Esophagus squamous epithelium (tissue), 5 donors: ENCODE measurements around the gene TMEM37. TPM values are rescaled to one million over a fixed set of nuclear protein-coding genes. Genes with fewer than 3 reads are reported as not detected.

Source experiments
- DNase-seq: peaks from one replicate; lab custom pipeline; 2025; lab: John Stamatoyannopoulos, UW
- H3K27ac ChIP-seq, 4 donors: fragments of 200-600 bp; sonication (generic); one replicate each; pipeline ENCODE4 v1.5.1; 2016 to 2019; ENCODE audit warnings: mild to moderate bottlenecking in 1 of 4
- H3K27me3 ChIP-seq, 4 donors: fragments of 200-600 bp; sonication (generic); 1 replicate in 3 of 4; 2 replicates in 1 of 4; pipeline versions ENCODE4 v1.5.1 to v1.6.0; 2017 to 2021; ENCODE audit warnings: antibody characterized with exemption in 1 of 4
- H3K36me3 ChIP-seq, 3 donors: fragments of 200-600 bp; sonication (generic); one replicate each; pipeline ENCODE4 v1.5.1; 2016 to 2019
- H3K4me1 ChIP-seq, 3 donors: fragments of 200-600 bp; sonication (generic); one replicate each; pipeline ENCODE4 v1.5.1; 2017 to 2019
- H3K4me3 ChIP-seq, 4 donors: fragments of 200-600 bp; sonication (generic); 1 replicate in 3 of 4; 2 replicates in 1 of 4; pipeline ENCODE4 v1.5.1; 2016 to 2019; ENCODE audit warnings: mild to moderate bottlenecking in 2 of 4, moderate library complexity in 1 of 4
- H3K9me3 ChIP-seq, 3 donors: fragments of 200-600 bp; sonication (generic); one replicate each; pipeline ENCODE4 v1.5.1; 2016 to 2019
- CTCF ChIP-seq, 6 experiments: fragments of 450-650 bp in 4 of 6; fragments of 200-600 bp in 2 of 6; sonication (generic) in 2 of 6; IDR thresholded peaks; one replicate each; pipeline ENCODE4 v1.5.1; 2016 to 2019; ENCODE audit warnings: antibody characterized with exemption in 6 of 6, mild to moderate bottlenecking in 4 of 6, moderate library complexity in 4 of 6
- POLR2A ChIP-seq, 4 donors: fragments of 450-650 bp; IDR thresholded peaks; one replicate each; pipeline ENCODE4 v1.6.1; 2017; ENCODE audit warnings: antibody characterized with exemption in 4 of 4, mild to moderate bottlenecking in 4 of 4, moderate library complexity in 3 of 4
- WGBS, 2 donors: methylation state at CpG; one replicate each; pipeline ENCODE4 v1.1.5; 2018; 5-methylcytosine and 5-hydroxymethylcytosine counted together
- intact Hi-C: fragments of 100-400 bp; cut with DNase I; formaldehyde crosslinking; loops from one replicate; pipeline ENCODE4 v1.15.0; 2022
- total RNA-seq, 4 donors: library from RNA; depleted of rRNA; stranded (reverse); fragments of >200 nt; gene quantifications; one replicate each; pipeline ENCODE4 v1.1.0, GENCODE V29; 2016
- donor health status: DM: yes; HTN: yes; CAD: no.

The TMEM37 gene
- total RNA-seq, 4 donors from 2014 or later, result 2.6 to 11.4 (median 3.8) TPM

GRCh38 chr2:119449521-119449920, 17.9 kb downstream of the TMEM37 start:
- Histone ChIP-seq H3K4me1 (peaks cover 0 to 7% (median 0%) of the 10 kb centered on the region in 3 donors), H3K27me3 (peaks cover 0 to 79% (median 0%) of the 10 kb centered on the region in 4 donors), H3K36me3 (no peaks in the 10 kb centered on the region), H3K4me3 (no peak overlapping the region), H3K9me3 (no peaks in the 10 kb centered on the region), H3K27ac (no peak overlapping the region)
- DNase-seq, result no peak
- intact Hi-C loops, result no loop called here
- WGBS, 2 donors, result 13 to 43% methylated on average over 3 of the region's 3 CpGs
- TF ChIP-seq CTCF (IDR thresholded peaks at IDR 0.05) (no peak), POLR2A (IDR thresholded peaks at IDR 0.05) (no peak)

GRCh38 chr2:119451336-119452050, 19.8 kb downstream of the TMEM37 start:
- TF ChIP-seq CTCF (IDR thresholded peaks at IDR 0.05) (no peak), POLR2A (IDR thresholded peaks at IDR 0.05) (no peak)
- intact Hi-C loops, result no loop called here
- H3K9me3 ChIP-seq, result no peaks in the 10 kb centered on the region
- no peak for DNase-seq
- H3K27ac ChIP-seq, result no peak overlapping the region
- H3K36me3 ChIP-seq, result no peaks in the 10 kb centered on the region
- peaks cover 0 to 74% (median 0%) of the 10 kb centered on the region in 4 donors for H3K27me3 ChIP-seq
- H3K4me1 ChIP-seq, result peaks cover 0 to 7% (median 0%) of the 10 kb centered on the region in 3 donors
- WGBS, 2 donors, result 69 to 84% methylated on average over 3 to 5 of the region's 9 CpGs
- no peak overlapping the region for H3K4me3 ChIP-seq

- H3K27ac ChIP-seq, result no peak overlapping the region
- 71 to 72% methylated on average over 12 of the region's 12 CpGs for WGBS, 2 donors
- H3K4me1 ChIP-seq, result peaks cover 0 to 7% (median 0%) of the 10 kb centered on the region in 3 donors
- no peak for DNase-seq
- H3K9me3 ChIP-seq, result no peaks in the 10 kb centered on the region
- no peak overlapping the region for H3K4me3 ChIP-seq
- H3K36me3 ChIP-seq, result no peaks in the 10 kb centered on the region
- H3K27me3 ChIP-seq, result peaks cover 0 to 49% (median 0%) of the 10 kb centered on the region in 4 donors
- intact Hi-C loops, result no loop called here
- TF ChIP-seq CTCF (IDR thresholded peaks at IDR 0.05) (no peak), POLR2A (IDR thresholded peaks at IDR 0.05) (no peak)
Observed at GRCh38 chr2:119453972-119454593, 22.4 kb downstream of the TMEM37 start.

- DNase-seq, result no peak
- Histone ChIP-seq H3K4me1 (no peaks in the 10 kb centered on the region), H3K27ac (no peak overlapping the region), H3K36me3 (no peaks in the 10 kb centered on the region), H3K9me3 (no peaks in the 10 kb centered on the region), H3K27me3 (peaks cover 0 to 42% (median 0%) of the 10 kb centered on the region in 4 donors), H3K4me3 (no peak overlapping the region)
- intact Hi-C loops, result no loop called here
- TF ChIP-seq CTCF (IDR thresholded peaks at IDR 0.05), result no peak
- TF ChIP-seq POLR2A (IDR thresholded peaks at IDR 0.05), result no peak
- WGBS, 2 donors, result 49 to 51% methylated on average over 11 to 13 of the region's 13 CpGs
Observed at GRCh38 chr2:119455066-119455718, 23.5 kb downstream of the TMEM37 start.

GRCh38 chr2:119460076-119460475, 28.4 kb downstream of the TMEM37 start:
- H3K9me3 ChIP-seq, result no peaks in the 10 kb centered on the region
- H3K36me3 ChIP-seq, result no peaks in the 10 kb centered on the region
- H3K4me3 ChIP-seq, result no peak overlapping the region
- DNase-seq, result no peak
- no peaks in the 10 kb centered on the region for H3K4me1 ChIP-seq
- intact Hi-C loops, result no loop called here
- no peak for TF ChIP-seq CTCF (IDR thresholded peaks at IDR 0.05)
- TF ChIP-seq POLR2A (IDR thresholded peaks at IDR 0.05), result no peak
- no peaks in the 10 kb centered on the region for H3K27me3 ChIP-seq
- WGBS, 2 donors, result 59 to 64% methylated on average over 1 to 2 of the region's 2 CpGs
- no peak overlapping the region for H3K27ac ChIP-seq
